ENCODE data around the gene MIPEP.

MIPEP gene

GRCh38 chr13:23714672-23715071, 174.5 kb downstream of the MIPEP start:
- no peak for DNase-seq (ENCODE audit: low spot score)

- DNase-seq (ENCODE audit: low spot score), result no peak
Observed at GRCh38 chr13:23711355-23711754, 177.8 kb downstream of the MIPEP start.

GRCh38 chr13:23710366-23710765, 178.8 kb downstream of the MIPEP start:
- no peak for DNase-seq (ENCODE audit: low spot score)

GRCh38 chr13:23709536-23709935, 179.7 kb downstream of the MIPEP start:
- DNase-seq (ENCODE audit: low spot score), result no peak

GRCh38 chr13:23707674-23708073, 181.5 kb downstream of the MIPEP start:
- DNase-seq (ENCODE audit: low spot score), result no peak

- no peak for DNase-seq (ENCODE audit: low spot score)
Observed at GRCh38 chr13:23705583-23705982, 183.6 kb downstream of the MIPEP start.

GRCh38 chr13:23703246-23703860, 185.8 kb downstream of the MIPEP start:
- DNase-seq (ENCODE audit: low spot score), result no peak

GRCh38 chr13:23701636-23702035, 187.6 kb downstream of the MIPEP start:
- DNase-seq (ENCODE audit: low spot score), result no peak

GRCh38 chr13:23701186-23701585, 188.0 kb downstream of the MIPEP start:
- DNase-seq (ENCODE audit: low spot score), result no peak

GRCh38 chr13:23699271-23699670, 189.9 kb downstream of the MIPEP start:
- DNase-seq (ENCODE audit: low spot score), result no peak

GRCh38 chr13:23697772-23698313, 191.4 kb downstream of the MIPEP start:
- DNase-seq (ENCODE audit: low spot score), result no peak

- DNase-seq (ENCODE audit: low spot score), result no peak
Observed at GRCh38 chr13:23696610-23697009, 192.6 kb downstream of the MIPEP start.

GRCh38 chr13:23695711-23696464, 193.3 kb downstream of the MIPEP start:
- DNase-seq (ENCODE audit: low spot score), result no peak

GRCh38 chr13:23695196-23695595, 194.0 kb downstream of the MIPEP start:
- DNase-seq (ENCODE audit: low spot score), result no peak

- DNase-seq (ENCODE audit: low spot score), result no peak
Observed at GRCh38 chr13:23692816-23693215, 196.4 kb downstream of the MIPEP start.

GRCh38 chr13:23690668-23691067, 198.5 kb downstream of the MIPEP start:
- no peak for DNase-seq (ENCODE audit: low spot score)

- DNase-seq (ENCODE audit: low spot score), result no peak
Observed at GRCh38 chr13:23688336-23688735, 200.9 kb downstream of the MIPEP start.

GRCh38 chr13:23687614-23688013, 201.6 kb downstream of the MIPEP start:
- DNase-seq (ENCODE audit: low spot score), result no peak

- no peak for DNase-seq (ENCODE audit: low spot score)
Observed at GRCh38 chr13:23686948-23687347, 202.3 kb downstream of the MIPEP start.

- no peak for DNase-seq (ENCODE audit: low spot score)
Observed at GRCh38 chr13:23685416-23685815, 203.8 kb downstream of the MIPEP start.

GRCh38 chr13:23684647-23685046, 204.6 kb downstream of the MIPEP start:
- no peak for DNase-seq (ENCODE audit: low spot score)

GRCh38 chr13:23683084-23683483, 206.1 kb downstream of the MIPEP start:
- DNase-seq (ENCODE audit: low spot score), result no peak

GRCh38 chr13:23680845-23681669, 208.1 kb downstream of the MIPEP start:
- DNase-seq (ENCODE audit: low spot score), result no peak
